Colon (tissue), 2 donors: ENCODE results near the gene LMF1.
"Not testable (repeated sequence)": the region's sequence is repeated elsewhere in the genome, so short reads cannot be mapped to it uniquely, and the experiment has no call there.

Experiments
- FAIRE-seq: peaks from 2 replicates; lab custom pipeline; 2012; peaks lifted over from hg19 to GRCh38; lab: Jason Lieb, UNC
- donor health status: control.
- donor health status: control.

LMF1 gene

GRCh38 chr16:947922-948303, 22.9 kb downstream of the LMF1 start:
- FAIRE-seq, result not testable (repeated sequence)

GRCh38 chr16:947255-947921, 23.4 kb downstream of the LMF1 start:
- FAIRE-seq, result no peak

GRCh38 chr16:946048-946395, 24.8 kb downstream of the LMF1 start:
- no peak for FAIRE-seq

GRCh38 chr16:945271-946047, 25.3 kb downstream of the LMF1 start:
- FAIRE-seq, result no peak

- no peak for FAIRE-seq
Observed at GRCh38 chr16:943971-944370, 26.8 kb downstream of the LMF1 start.

GRCh38 chr16:942436-943060, 28.2 kb downstream of the LMF1 start:
- FAIRE-seq, result no peak

GRCh38 chr16:939941-940340, 30.8 kb downstream of the LMF1 start:
- no peak for FAIRE-seq

GRCh38 chr16:939311-939710, 31.5 kb downstream of the LMF1 start:
- FAIRE-seq, result no peak

- FAIRE-seq, result no peak
Observed at GRCh38 chr16:938752-939151, 32.0 kb downstream of the LMF1 start.

- FAIRE-seq, result no peak
Observed at GRCh38 chr16:938136-938535, 32.6 kb downstream of the LMF1 start.

- FAIRE-seq, result no peak
Observed at GRCh38 chr16:937723-938122, 33.1 kb downstream of the LMF1 start.

- FAIRE-seq, result no peak
Observed at GRCh38 chr16:937311-937710, 33.5 kb downstream of the LMF1 start.

GRCh38 chr16:935684-936083, 35.1 kb downstream of the LMF1 start:
- FAIRE-seq, result no peak

GRCh38 chr16:934178-934577, 36.6 kb downstream of the LMF1 start:
- FAIRE-seq, result no peak

GRCh38 chr16:933581-933980, 37.2 kb downstream of the LMF1 start:
- FAIRE-seq, result no peak

GRCh38 chr16:932831-933330, 37.9 kb downstream of the LMF1 start:
- no peak for FAIRE-seq

- FAIRE-seq, result no peak
Observed at GRCh38 chr16:931626-932500, 38.9 kb downstream of the LMF1 start.

GRCh38 chr16:931171-931570, 39.6 kb downstream of the LMF1 start:
- no peak for FAIRE-seq

- no peak for FAIRE-seq
Observed at GRCh38 chr16:930511-930910, 40.3 kb downstream of the LMF1 start.

GRCh38 chr16:930076-930475, 40.7 kb downstream of the LMF1 start:
- no peak for FAIRE-seq

- FAIRE-seq, result no peak
Observed at GRCh38 chr16:929227-930073, 41.3 kb downstream of the LMF1 start.
